ENCODE data around the gene CALHM6. TPM values are rescaled to one million over a fixed set of nuclear protein-coding genes. Genes with fewer than 3 reads are reported as not detected.

The CALHM6 gene
- total and polyA plus RNA-seq, 10 of the 15 experiments (the other 5 are each of a cell fraction or from before 2014, with no cell fraction given): 0.15 to 3.4 (median 1.3) TPM

- TF ChIP-seq PRDM15 (CRISPR knock-in tag; IDR thresholded peaks at IDR 0.05) (no peak), ESRRA (IDR thresholded peaks at IDR 0.05; ENCODE audit: low read length) (no peak), SMC3 (IDR thresholded peaks at IDR 0.05; ENCODE audit: borderline replicate concordance, low read length) (no peak), MXI1 (IDR thresholded peaks at IDR 0.05; ENCODE audit: low read depth, low read length) (no peak), TCF7 (IDR thresholded peaks at IDR 0.05; ENCODE audit: borderline replicate concordance) (no peak), MYC (IDR thresholded peaks at IDR 0.05; ENCODE audit: insufficient read depth, insufficient read length, insufficient replicate concordance, low read length, severe bottlenecking) (no peak), ATF2 (IDR thresholded peaks at IDR 0.05; ENCODE audit: low read length) (peak; percentile 69; the same call in 1 of the 2 replicates), FOS (IDR thresholded peaks at IDR 0.05; ENCODE audit: borderline replicate concordance, extremely low read depth, insufficient read length) (no peak), MYB (IDR thresholded peaks at IDR 0.05; ENCODE audit: borderline replicate concordance, low read depth, low read length) (no peak), FOXK2 (IDR thresholded peaks at IDR 0.05) (no peak), SP1 (IDR thresholded peaks at IDR 0.05; ENCODE audit: low read depth, low read length) (no peak), MEF2B (IDR thresholded peaks at IDR 0.05; ENCODE audit: partially characterized antibody, poor library complexity, severe bottlenecking) (peak; percentile 14), ZSCAN29 (IDR thresholded peaks at IDR 0.05) (no peak), RELB (IDR thresholded peaks at IDR 0.05; ENCODE audit: low read depth) (peak; percentile 63; the same call in 1 of the 2 replicates), SRF (IDR thresholded peaks at IDR 0.05; ENCODE audit: low read depth in 2 of 2, low read length in 2 of 2) (peak in 1 of 2 experiments; percentile 29; a peak in 1 of 4 replicates)
- TF ChIP-seq, protein P1, sequence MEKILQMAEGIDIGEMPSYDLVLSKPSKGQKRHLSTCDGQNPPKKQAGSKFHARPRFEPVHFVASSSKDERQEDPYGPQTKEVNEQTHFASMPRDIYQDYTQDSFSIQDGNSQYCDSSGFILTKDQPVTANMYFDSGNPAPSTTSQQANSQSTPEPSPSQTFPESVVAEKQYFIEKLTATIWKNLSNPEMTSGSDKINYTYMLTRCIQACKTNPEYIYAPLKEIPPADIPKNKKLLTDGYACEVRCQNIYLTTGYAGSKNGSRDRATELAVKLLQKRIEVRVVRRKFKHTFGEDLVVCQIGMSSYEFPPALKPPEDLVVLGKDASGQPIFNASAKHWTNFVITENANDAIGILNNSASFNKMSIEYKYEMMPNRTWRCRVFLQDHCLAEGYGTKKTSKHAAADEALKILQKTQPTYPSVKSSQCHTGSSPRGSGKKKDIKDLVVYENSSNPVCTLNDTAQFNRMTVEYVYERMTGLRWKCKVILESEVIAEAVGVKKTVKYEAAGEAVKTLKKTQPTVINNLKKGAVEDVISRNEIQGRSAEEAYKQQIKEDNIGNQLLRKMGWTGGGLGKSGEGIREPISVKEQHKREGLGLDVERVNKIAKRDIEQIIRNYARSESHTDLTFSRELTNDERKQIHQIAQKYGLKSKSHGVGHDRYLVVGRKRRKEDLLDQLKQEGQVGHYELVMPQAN (conservative IDR thresholded peaks at IDR 0.05): no peak
- TF ChIP-seq, protein P2, sequence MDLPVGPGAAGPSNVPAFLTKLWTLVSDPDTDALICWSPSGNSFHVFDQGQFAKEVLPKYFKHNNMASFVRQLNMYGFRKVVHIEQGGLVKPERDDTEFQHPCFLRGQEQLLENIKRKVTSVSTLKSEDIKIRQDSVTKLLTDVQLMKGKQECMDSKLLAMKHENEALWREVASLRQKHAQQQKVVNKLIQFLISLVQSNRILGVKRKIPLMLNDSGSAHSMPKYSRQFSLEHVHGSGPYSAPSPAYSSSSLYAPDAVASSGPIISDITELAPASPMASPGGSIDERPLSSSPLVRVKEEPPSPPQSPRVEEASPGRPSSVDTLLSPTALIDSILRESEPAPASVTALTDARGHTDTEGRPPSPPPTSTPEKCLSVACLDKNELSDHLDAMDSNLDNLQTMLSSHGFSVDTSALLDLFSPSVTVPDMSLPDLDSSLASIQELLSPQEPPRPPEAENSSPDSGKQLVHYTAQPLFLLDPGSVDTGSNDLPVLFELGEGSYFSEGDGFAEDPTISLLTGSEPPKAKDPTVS (IDR thresholded peaks at IDR 0.05; ENCODE audit: low read depth, low read length): no peak
Observed at GRCh38 chr6:116476002-116476678, 15.0 kb downstream of the CALHM6 start (continued).

Measured in GM12878 (cell line).